ENCODE measurements around the gene WDR35.

WDR35 gene

DNA sequence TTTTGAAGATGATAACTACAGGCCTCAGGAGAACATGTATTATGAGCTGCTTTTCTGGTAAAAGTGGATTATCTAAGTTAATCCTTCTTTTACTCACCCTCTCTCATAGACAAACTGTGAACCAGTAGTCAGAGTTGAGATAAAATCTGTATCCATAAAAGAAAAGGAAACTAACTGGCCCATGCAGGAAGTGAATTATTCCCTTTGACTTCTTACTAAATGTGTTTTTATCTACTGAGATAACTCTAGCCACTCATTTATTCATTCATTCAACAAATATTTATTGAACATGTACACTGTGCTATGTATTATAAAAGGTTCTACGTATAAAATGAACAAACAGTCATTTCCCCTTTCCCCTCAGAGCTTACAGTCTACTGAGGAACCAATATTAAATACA is 10.0 kb downstream of the WDR35 start:
- TF ChIP-seq, protein P1, sequence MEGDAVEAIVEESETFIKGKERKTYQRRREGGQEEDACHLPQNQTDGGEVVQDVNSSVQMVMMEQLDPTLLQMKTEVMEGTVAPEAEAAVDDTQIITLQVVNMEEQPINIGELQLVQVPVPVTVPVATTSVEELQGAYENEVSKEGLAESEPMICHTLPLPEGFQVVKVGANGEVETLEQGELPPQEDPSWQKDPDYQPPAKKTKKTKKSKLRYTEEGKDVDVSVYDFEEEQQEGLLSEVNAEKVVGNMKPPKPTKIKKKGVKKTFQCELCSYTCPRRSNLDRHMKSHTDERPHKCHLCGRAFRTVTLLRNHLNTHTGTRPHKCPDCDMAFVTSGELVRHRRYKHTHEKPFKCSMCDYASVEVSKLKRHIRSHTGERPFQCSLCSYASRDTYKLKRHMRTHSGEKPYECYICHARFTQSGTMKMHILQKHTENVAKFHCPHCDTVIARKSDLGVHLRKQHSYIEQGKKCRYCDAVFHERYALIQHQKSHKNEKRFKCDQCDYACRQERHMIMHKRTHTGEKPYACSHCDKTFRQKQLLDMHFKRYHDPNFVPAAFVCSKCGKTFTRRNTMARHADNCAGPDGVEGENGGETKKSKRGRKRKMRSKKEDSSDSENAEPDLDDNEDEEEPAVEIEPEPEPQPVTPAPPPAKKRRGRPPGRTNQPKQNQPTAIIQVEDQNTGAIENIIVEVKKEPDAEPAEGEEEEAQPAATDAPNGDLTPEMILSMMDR (IDR thresholded peaks at IDR 0.05; ENCODE audit: low read depth, low read length, missing control alignments): no peak
- DNase-seq (ENCODE audit: extremely low read depth, low read depth): no peak
- no peak overlapping the region for H3K4me3 ChIP-seq (replicated peaks; ENCODE audit: low read depth, low read length)

DNA sequence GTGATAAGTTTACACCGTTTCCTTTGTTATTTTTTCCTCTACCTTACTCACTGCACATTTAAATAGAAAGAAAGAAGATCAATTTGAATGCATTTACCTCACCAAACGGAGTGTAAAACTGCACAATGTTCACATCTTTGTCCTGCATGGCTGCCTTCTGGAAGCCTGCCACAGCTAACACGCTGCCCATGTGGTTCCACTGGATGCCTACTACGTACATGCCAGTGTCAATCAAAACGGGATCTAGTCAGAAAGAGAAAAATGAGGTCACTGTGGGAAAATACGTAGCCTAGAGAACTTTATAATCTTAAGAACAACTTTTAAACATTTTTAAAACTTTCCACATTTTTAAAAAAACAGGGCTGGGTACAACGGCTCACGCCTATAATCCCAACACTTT is 16.4 kb downstream of the WDR35 start:
- TF ChIP-seq, protein P1 (IDR thresholded peaks at IDR 0.05; ENCODE audit: low read depth, low read length, missing control alignments): no peak
- no peak overlapping the region for H3K4me3 ChIP-seq (replicated peaks; ENCODE audit: low read depth, low read length)
- DNase-seq (ENCODE audit: extremely low read depth, low read depth): no peak

DNA sequence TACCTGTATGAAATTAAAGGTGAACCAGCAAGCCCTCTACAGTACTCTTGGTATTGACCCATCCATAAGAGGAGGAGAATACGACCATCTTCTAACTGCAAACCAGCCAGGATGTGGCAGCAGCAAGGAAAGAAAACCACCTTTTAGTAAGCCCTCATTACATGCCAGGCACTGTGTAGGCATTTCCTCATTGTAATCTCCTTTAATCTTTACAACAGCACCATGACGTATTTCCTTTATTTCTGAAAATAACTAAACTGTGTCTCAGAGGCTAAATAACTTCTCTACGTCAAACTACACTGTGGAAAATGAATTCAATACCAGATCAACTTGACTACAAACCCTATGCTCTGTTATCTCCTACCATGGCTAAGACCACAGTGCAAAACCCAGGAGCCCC is 18.2 kb downstream of the WDR35 start:
- H3K4me3 ChIP-seq (replicated peaks; ENCODE audit: low read depth, low read length): no peak overlapping the region
- TF ChIP-seq, protein P1 (IDR thresholded peaks at IDR 0.05; ENCODE audit: low read depth, low read length, missing control alignments): no peak
- no peak for DNase-seq (ENCODE audit: extremely low read depth, low read depth)

DNA sequence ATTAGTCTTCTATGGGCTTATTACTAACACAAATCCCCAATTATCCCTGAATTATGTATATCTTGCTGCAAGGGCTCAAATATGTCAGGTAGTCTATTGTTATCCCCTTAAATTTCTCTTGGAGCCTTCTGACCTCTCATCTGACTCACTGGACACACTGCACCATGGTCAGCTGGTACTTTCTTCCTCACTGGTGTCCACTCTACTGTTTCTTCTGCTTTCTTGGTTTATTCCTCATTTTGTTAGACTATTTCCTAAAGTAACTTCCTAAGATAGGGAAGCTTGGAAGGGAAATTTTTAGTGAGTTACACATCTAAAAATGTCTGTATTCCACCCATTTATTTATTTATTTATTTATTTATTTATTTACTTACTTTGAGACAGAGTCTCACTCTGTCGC is 26.5 kb downstream of the WDR35 start:
- no peak for DNase-seq (ENCODE audit: extremely low read depth, low read depth)
- H3K4me3 ChIP-seq (replicated peaks; ENCODE audit: low read depth, low read length): no peak overlapping the region
- TF ChIP-seq, protein P1 (IDR thresholded peaks at IDR 0.05; ENCODE audit: low read depth, low read length, missing control alignments): no peak

DNA sequence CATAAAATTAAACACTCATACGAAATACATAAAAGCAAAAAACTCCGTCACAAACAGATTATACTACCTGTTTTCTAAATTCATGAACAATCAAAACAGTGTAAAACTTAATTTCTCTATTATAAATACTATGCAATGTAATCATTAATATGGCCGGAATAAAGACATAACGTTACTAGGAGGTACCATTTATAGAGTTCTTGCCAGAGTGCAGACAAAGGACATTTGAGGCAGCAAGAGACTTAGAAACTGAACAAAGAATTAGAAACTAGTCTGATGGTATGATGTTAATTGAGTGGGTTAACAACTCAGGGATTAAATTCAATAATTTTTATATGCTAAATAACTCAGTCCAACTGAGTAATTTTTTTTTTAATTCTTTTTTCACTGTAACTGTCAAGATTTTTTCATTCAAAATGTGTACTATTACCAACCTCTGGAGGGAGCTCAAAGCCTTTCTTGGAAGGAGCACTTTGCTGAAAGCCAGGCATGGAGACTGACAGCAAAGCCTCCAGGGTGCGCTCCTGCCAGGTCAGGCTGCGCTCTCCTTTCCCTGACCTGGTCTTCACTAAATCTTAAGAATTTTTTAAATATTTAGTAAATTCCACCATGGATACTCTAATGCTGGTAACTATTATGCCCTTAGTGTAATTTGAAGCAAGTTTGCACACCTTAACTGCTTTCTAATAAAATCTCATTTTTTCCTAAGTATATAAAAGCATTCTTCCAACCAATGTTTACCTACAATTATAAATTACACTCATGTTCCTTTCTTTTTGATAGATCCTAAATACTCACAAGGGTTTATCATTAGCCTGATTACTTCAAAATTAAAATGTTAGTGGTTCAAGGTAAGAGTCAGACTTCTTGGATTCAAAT is 34.1 kb downstream of the WDR35 start:
- TF ChIP-seq, protein P1 (IDR thresholded peaks at IDR 0.05; ENCODE audit: low read depth, low read length, missing control alignments): peak; percentile 71
- no peak overlapping the region for H3K4me3 ChIP-seq (replicated peaks; ENCODE audit: low read depth, low read length)
- DNase-seq (ENCODE audit: extremely low read depth, low read depth): peak; percentile 44

DNA sequence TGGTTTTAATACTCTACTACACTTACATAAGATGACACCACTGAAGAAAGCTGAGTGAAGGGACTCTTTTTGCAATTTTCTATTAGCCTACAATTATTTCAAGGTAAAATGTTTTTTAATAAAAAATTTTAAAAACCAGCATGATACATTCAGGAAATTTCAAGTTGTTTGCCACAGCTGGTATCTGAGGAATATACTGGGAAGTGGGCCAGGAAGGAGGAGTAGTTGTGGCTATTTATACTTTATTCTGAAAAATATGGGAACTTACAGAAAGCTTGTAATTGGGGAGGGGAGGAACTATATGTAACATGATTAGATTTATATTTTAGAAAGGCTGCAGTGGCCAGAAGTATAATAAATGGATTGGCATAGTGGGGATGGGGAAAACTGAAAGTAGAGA is 40.8 kb downstream of the WDR35 start:
- TF ChIP-seq, protein P1 (IDR thresholded peaks at IDR 0.05; ENCODE audit: low read depth, low read length, missing control alignments): no peak
- DNase-seq (ENCODE audit: extremely low read depth, low read depth): peak; percentile 7
- no peak overlapping the region for H3K4me3 ChIP-seq (replicated peaks; ENCODE audit: low read depth, low read length)
